ENCODE data around the gene DIPK1A. TPM values are rescaled to one million over a fixed set of nuclear protein-coding genes. Genes with fewer than 3 reads are reported as not detected.

The DIPK1A gene
- total RNA-seq, 1 donor from 2014 or later: 5.0 TPM

DNA sequence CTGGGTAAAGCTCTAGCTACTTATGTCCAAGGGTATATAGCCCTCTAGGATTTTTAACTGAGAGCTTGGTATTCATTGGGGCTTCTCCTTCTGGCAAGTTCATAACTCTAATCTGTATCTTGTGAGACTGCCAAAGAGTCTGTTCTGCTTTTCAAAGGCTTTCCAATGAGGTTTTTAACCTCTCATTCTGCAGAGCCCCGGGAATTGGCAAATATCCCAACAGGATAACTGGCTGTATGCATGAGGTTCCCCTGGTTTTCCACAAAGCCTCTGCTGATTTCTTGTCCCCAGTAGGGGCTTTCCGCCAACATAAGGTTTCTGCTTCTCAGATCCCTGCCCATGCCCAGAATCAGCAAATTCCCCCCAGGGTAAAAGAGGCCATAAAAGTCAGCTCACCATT lies 88.5 kb downstream of the DIPK1A start:
- DNase-seq: no peak
- H3K4me1 ChIP-seq: no peaks in the 10 kb centered on the region
- TF ChIP-seq, protein P1, sequence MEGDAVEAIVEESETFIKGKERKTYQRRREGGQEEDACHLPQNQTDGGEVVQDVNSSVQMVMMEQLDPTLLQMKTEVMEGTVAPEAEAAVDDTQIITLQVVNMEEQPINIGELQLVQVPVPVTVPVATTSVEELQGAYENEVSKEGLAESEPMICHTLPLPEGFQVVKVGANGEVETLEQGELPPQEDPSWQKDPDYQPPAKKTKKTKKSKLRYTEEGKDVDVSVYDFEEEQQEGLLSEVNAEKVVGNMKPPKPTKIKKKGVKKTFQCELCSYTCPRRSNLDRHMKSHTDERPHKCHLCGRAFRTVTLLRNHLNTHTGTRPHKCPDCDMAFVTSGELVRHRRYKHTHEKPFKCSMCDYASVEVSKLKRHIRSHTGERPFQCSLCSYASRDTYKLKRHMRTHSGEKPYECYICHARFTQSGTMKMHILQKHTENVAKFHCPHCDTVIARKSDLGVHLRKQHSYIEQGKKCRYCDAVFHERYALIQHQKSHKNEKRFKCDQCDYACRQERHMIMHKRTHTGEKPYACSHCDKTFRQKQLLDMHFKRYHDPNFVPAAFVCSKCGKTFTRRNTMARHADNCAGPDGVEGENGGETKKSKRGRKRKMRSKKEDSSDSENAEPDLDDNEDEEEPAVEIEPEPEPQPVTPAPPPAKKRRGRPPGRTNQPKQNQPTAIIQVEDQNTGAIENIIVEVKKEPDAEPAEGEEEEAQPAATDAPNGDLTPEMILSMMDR (IDR thresholded peaks at IDR 0.05; ENCODE audit: borderline replicate concordance): no peak
- H3K27ac ChIP-seq (replicated peaks): no peak overlapping the region
- no peak overlapping the region for H3K4me3 ChIP-seq
- no peaks in the 10 kb centered on the region for H3K27me3 ChIP-seq (ENCODE audit: low read depth)
- peaks cover 7% of the 10 kb centered on the region for H3K36me3 ChIP-seq
- peaks cover 10% of the 10 kb centered on the region for H3K9me3 ChIP-seq (replicated peaks)
- intact Hi-C loops (cut with micrococcal nuclease): no loop called here

DNA sequence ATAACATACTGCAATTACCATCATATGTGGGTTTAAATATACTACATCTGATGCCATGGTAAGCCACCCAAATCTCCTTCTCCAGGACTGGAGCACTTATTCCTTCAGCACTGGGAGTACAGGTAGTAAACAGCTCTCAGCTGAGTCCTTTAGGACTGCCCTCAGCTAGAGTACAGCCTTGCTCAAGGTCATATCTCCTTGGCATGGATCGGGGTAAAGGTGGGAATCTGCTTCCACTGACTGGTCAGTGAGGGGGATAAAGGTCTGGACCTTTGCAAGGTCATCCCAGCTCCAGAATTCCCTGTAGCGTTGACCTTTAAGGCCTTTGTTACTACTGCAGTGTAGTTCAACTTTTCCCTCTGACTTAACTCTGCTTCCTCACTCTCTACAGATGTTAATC lies 90.7 kb downstream of the DIPK1A start:
- intact Hi-C loops (cut with micrococcal nuclease): no loop called here
- peaks cover 10% of the 10 kb centered on the region for H3K9me3 ChIP-seq (replicated peaks)
- H3K4me3 ChIP-seq: no peak overlapping the region
- no peaks in the 10 kb centered on the region for H3K4me1 ChIP-seq
- H3K36me3 ChIP-seq: peaks cover 7% of the 10 kb centered on the region
- H3K27me3 ChIP-seq (ENCODE audit: low read depth): no peaks in the 10 kb centered on the region
- no peak overlapping the region for H3K27ac ChIP-seq (replicated peaks)
- TF ChIP-seq, protein P1 (IDR thresholded peaks at IDR 0.05; ENCODE audit: borderline replicate concordance): no peak
- no peak for DNase-seq

DNA sequence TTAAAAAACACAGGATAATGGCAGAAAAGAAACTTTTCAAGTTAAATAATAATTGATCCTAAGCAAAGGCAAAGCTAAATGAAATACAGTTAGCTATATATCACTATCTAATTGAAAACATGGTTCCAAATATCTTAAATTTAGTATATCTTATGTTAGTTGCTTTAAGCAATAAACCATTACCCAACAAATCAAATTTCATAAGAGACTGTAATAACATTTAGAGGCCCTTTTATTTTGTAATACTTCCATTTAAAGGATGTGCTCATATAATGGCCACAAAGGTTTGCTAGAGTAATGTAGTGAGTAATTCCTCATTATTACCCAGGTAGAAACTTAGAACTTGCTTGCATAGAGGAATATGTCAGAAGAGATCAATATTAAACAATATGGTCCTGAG lies 97.1 kb downstream of the DIPK1A start:
- H3K9me3 ChIP-seq (replicated peaks): no peaks in the 10 kb centered on the region
- H3K27me3 ChIP-seq (ENCODE audit: low read depth): no peaks in the 10 kb centered on the region
- H3K27ac ChIP-seq (replicated peaks): no peak overlapping the region
- intact Hi-C loops (cut with micrococcal nuclease): no loop called here
- no peak overlapping the region for H3K4me3 ChIP-seq
- TF ChIP-seq, protein P1 (IDR thresholded peaks at IDR 0.05; ENCODE audit: borderline replicate concordance): no peak
- no peaks in the 10 kb centered on the region for H3K36me3 ChIP-seq
- H3K4me1 ChIP-seq: peaks cover 9% of the 10 kb centered on the region
- no peak for DNase-seq

DNA sequence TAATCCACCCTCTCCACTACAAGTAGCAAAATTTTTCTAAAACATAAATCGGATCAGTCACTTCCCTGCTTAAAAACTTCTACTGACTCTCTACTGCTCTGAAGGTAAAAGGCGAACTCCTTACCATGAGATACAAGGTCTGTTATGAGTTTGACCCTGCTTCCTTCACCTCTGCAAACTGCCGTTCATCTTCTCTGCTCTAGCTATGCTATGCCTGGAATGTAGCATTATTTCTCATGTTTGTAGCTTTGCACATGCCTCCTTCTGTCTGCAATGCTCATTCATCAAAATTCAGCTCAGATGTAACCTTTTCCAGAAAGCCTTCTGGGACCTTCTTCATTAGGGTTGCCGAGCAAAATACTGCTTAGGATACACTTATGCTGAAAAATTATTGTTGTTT lies 98.7 kb downstream of the DIPK1A start:
- TF ChIP-seq, protein P1 (IDR thresholded peaks at IDR 0.05; ENCODE audit: borderline replicate concordance): no peak
- H3K4me1 ChIP-seq: peaks cover 10% of the 10 kb centered on the region
- DNase-seq: no peak
- intact Hi-C loops (cut with micrococcal nuclease): no loop called here
- no peak overlapping the region for H3K4me3 ChIP-seq
- H3K27me3 ChIP-seq (ENCODE audit: low read depth): no peaks in the 10 kb centered on the region
- H3K27ac ChIP-seq (replicated peaks): no peak overlapping the region
- no peaks in the 10 kb centered on the region for H3K36me3 ChIP-seq
- H3K9me3 ChIP-seq (replicated peaks): no peaks in the 10 kb centered on the region

DNA sequence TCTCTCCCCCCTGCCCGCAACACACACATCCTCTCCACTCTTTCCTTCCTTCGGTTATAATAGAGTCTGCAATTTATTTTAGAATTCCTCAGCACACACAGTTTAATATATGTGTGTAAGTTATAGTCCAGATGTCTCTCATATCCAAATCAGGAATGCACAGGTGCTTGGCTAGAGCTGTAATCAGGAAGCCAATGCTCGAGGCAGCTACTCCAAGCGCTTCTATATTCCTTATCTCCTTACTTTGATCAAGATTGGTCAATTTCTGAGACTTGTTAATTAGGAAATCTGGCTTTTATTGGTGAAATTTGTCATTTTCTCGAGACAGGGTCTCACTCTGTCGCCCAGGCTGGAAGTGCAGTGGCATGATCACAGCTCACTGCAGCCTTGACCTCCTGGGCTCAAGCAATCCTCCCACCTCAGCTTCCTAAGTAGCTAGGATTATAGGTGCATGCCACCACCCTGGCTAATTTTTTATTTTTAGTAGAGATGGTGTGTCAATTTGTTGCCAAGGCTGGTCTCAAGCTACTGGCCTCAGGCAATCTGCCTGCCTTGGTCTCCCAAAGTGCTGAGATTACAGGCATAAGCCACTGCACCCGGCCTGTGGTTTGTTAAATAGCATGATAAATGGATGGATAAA lies 101.7 kb downstream of the DIPK1A start:
- H3K36me3 ChIP-seq: no peaks in the 10 kb centered on the region
- H3K4me1 ChIP-seq: peaks cover 10% of the 10 kb centered on the region
- peaks cover 5% of the 10 kb centered on the region for H3K9me3 ChIP-seq (replicated peaks)
- H3K27ac ChIP-seq (replicated peaks): no peak overlapping the region
- no peaks in the 10 kb centered on the region for H3K27me3 ChIP-seq (ENCODE audit: low read depth)
- intact Hi-C loops (cut with micrococcal nuclease): loop anchor here (2.0 kb wide), 1 partner anchor 135 kb away; no protein-coding TSS in a partner anchor
- DNase-seq: no peak
- H3K4me3 ChIP-seq: peak overlapping the region; percentile 55
- TF ChIP-seq, protein P1 (IDR thresholded peaks at IDR 0.05; ENCODE audit: borderline replicate concordance): no peak

Measured in left ventricle myocardium inferior (tissue), 1 donor.